HepG2 (cell line): ENCODE data around the gene SLCO6A1. TPM values are rescaled to one million over a fixed set of nuclear protein-coding genes. Genes with fewer than 3 reads are reported as not detected.

Experiments used
- ATAC-seq: fragments of 200-7000 bp; cut with Tn5 transposase; 3 replicates; pipeline ENCODE4 v1.9.1; 2020; ENCODE audit warnings: mild to moderate bottlenecking, moderate library complexity
- BruUV-seq: library from RNA; stranded (reverse); fragments of 400-500 nt; replicated peaks from 2 replicates; lab custom pipeline; 2021; lab: Mats Ljungman, UMichigan
- CTCF ChIA-PET: fragments of 300-600 bp; formaldehyde crosslinking; extraction: SDS; loops from one replicate; lab custom pipeline; 2021; ENCODE audit warnings: low total read pairs, inconsistent platforms, low intra/inter-chr PET ratio; lab: Yijun Ruan, JAX
- POLR2A ChIA-PET: fragments of 350-600 bp; sonication (Branson Sonifier 250); formaldehyde crosslinking; loops from one replicate; lab custom pipeline; 2020; ENCODE audit warnings: antibody characterized with exemption, inconsistent platforms; lab: Yijun Ruan, JAX
- DNase-seq: peaks from one replicate; pipeline ENCODE4 v3.0.0-alpha.2; 2015; ENCODE audit warnings: low spot score
- FAIRE-seq: peaks from 3 replicates; lab custom pipeline; 2011; peaks lifted over from hg19 to GRCh38; lab: Jason Lieb, UNC
- H2AFZ ChIP-seq: one replicate; pipeline ENCODE4 v1.6.1; 2011; ENCODE audit warnings: low read length, inconsistent platforms
- H3K27ac ChIP-seq: fragments of 300-600 bp; 3 replicates; pipeline ENCODE4 v1.8.0; 2011; ENCODE audit warnings: mixed run types, mild to moderate bottlenecking, mixed read lengths, low read length, inconsistent platforms; ENCODE audit not compliant: insufficient read depth; ENCODE audit errors: extremely low read length
- H3K27me3 ChIP-seq, 2 experiments: fragments of 200-600 bp in 1 of 2; 2 replicates in 1 of 2; 3 replicates in 1 of 2; pipeline versions ENCODE4 v1.6.0 to v1.8.0; 2011; ENCODE audit warnings: low read length in 2 of 2, mild to moderate bottlenecking in 2 of 2, moderate library complexity in 2 of 2, inconsistent platforms in 1 of 2; ENCODE audit not compliant: insufficient read depth in 2 of 2, control insufficient read depth in 1 of 2
- H3K36me3 ChIP-seq, 2 experiments: fragments of 200-600 bp in 1 of 2; replicated peaks in 1 of 2; 2 replicates in 1 of 2; 3 replicates in 1 of 2; pipeline versions ENCODE4 v1.5.1 to v1.8.0; 2011; ENCODE audit warnings: low read length in 2 of 2, inconsistent platforms in 1 of 2; ENCODE audit not compliant: insufficient read depth in 2 of 2, control insufficient read depth in 1 of 2
- H3K4me1 ChIP-seq: 2 replicates; pipeline ENCODE4 v1.5.1; 2012; ENCODE audit warnings: low read length, inconsistent platforms; ENCODE audit not compliant: insufficient read depth
- H3K4me2 ChIP-seq: 2 replicates; pipeline ENCODE4 v1.6.0; 2011; ENCODE audit warnings: low read depth, low read length, inconsistent platforms
- H3K4me3 ChIP-seq, 3 experiments: fragments of 200-600 bp in 1 of 3; sonication (generic), shearing (Covaris generic) in 1 of 3; replicated peaks in 1 of 3; 2 replicates each; pipeline ENCODE4 v1.5.1; 2011 to 2016; ENCODE audit warnings: low read length in 3 of 3, inconsistent platforms in 2 of 3, low read depth in 2 of 3, mild to moderate bottlenecking in 2 of 3, control low read depth in 1 of 3, mixed read lengths in 1 of 3; ENCODE audit not compliant: insufficient read depth in 1 of 3
- H3K79me2 ChIP-seq: one replicate; pipeline ENCODE4 v1.6.1; 2011; ENCODE audit warnings: low read length, inconsistent platforms; ENCODE audit not compliant: insufficient read depth
- H3K9ac ChIP-seq: 2 replicates; pipeline ENCODE4 v1.6.0; 2011; ENCODE audit warnings: mild to moderate bottlenecking, low read depth, low read length, inconsistent platforms; ENCODE audit not compliant: insufficient read depth
- H3K9me3 ChIP-seq: 2 replicates; pipeline ENCODE4 v1.5.1; 2012; ENCODE audit warnings: mild to moderate bottlenecking, low read length
- H4K20me1 ChIP-seq: 2 replicates; pipeline ENCODE4 v1.6.0; 2011; ENCODE audit warnings: inconsistent platforms, mild to moderate bottlenecking, low read length, moderate library complexity; ENCODE audit not compliant: insufficient read depth
- ARNT ChIP-seq: fragments of 450-650 bp; IDR thresholded peaks from 2 replicates; pipeline ENCODE4 v1.6.1; 2017
- ETV5 ChIP-seq: IDR thresholded peaks from 2 replicates; pipeline ENCODE4 v1.6.1; 2018; ENCODE audit warnings: missing biosample characterization, missing genetic modification reagents, inconsistent platforms, borderline replicate concordance
- EZH2 ChIP-seq: conservative IDR thresholded peaks from 2 replicates; pipeline ENCODE4 v1.6.1; 2012; ENCODE audit warnings: mild to moderate bottlenecking, low read depth, low read length, moderate library complexity
- SKI ChIP-seq: fragments of 450-650 bp; IDR thresholded peaks from one replicate; pipeline ENCODE4 v1.6.1; 2018; ENCODE audit warnings: mild to moderate bottlenecking; ENCODE audit not compliant: partially characterized antibody
- ZNF235 ChIP-seq: sonication (generic); formaldehyde crosslinking; IDR thresholded peaks from 2 replicates; pipeline ENCODE4 v1.8.1; 2023; ENCODE audit warnings: mild to moderate bottlenecking, missing genetic modification reagents, borderline replicate concordance
- in situ Hi-C: cut with HindIII; loops from 2 replicates; pipeline ENCODE4 v1.10.0; 2017; ENCODE audit warnings: low pct_unique_long_range_greater_than_20kb; ENCODE audit not compliant: extremely low pct_ligation_motif_present
- intact Hi-C: fragments of 100-400 bp; cut with micrococcal nuclease; formaldehyde crosslinking; loops from one replicate; pipeline ENCODE4 v1.10.0; 2022; ENCODE audit not compliant: unreplicated experiment
- polyA plus RNA-seq, 8 experiments: library from polyadenylated mRNA; depleted of rRNA in 3 of 8; stranded (reverse) in 7 of 8; unstranded in 1 of 8; fragments of >200 nt; fragmentation: Illumina TruSeq in 4 of 8; extraction: Trizol in 4 of 8; gene quantifications; 2 replicates each; pipeline versions ENCODE4 v1.2.1 to v1.2.3, GENCODE V29; 2011 to 2016; ENCODE audit warnings: low read depth in 4 of 8, missing spikeins in 1 of 8, mixed read lengths in 1 of 8; ENCODE audit not compliant: insufficient read depth in 1 of 8
- total RNA-seq, 5 experiments: library from RNA; depleted of rRNA; stranded (reverse); fragments of >200 nt; fragmentation: Illumina TruSeq; extraction: Trizol; gene quantifications; 2 replicates each; pipeline ENCODE4 v1.2.3, GENCODE V29; 2016; ENCODE audit warnings: low read depth in 1 of 5
- TF ChIP-seq, protein P1 (sequence below): sonication (generic); formaldehyde crosslinking; IDR thresholded peaks from 2 replicates; pipeline ENCODE4 v1.4.0; 2020; ENCODE audit warnings: missing genetic modification reagents, borderline replicate concordance

SLCO6A1 gene
- total and polyA plus RNA-seq, 2 of the 13 experiments (the other 11 are each of a cell fraction or from before 2014, with no cell fraction given) = 0.31 to 0.48 TPM

DNA sequence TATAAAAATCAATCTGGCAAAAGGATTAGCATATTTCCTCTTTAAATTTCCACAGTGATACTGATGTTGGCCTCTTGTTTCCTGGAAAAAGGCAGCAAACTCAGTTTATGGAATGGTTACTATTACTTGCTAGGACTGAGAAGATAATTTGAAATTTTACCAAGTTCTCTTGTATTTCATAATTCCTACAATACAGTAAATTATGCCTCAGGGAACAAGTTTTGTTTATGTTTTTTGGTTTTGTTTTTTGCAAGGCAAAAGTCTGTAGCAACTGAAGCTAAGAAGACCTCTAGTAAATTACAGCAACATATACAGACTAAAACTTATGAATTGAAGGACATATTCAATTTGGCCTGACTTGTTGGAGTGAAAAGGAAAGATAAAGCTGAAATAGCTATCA is 30.2 kb upstream of the SLCO6A1 start:
- no peak overlapping the region for H2AFZ ChIP-seq
- no peak overlapping the region for H3K9ac ChIP-seq
- no peak overlapping the region for H3K27ac ChIP-seq
- H3K27me3 ChIP-seq = no peaks in the 10 kb centered on the region; a peak in 1 of 5 replicates
- H3K9me3 ChIP-seq = no peaks in the 10 kb centered on the region
- DNase-seq (no peak), FAIRE-seq (no peak), ATAC-seq (no peak)
- POLR2A ChIA-PET = no interaction called here
- no peak overlapping the region for H3K4me2 ChIP-seq
- H3K4me3 ChIP-seq = no peak overlapping the region
- BruUV-seq = no TSS peak
- TF ChIP-seq ARNT (no peak), ZNF235 (CRISPR knock-in tag) (no peak)
- in situ Hi-C loops = no loop called here
- intact Hi-C loops = no loop called here
- no peaks in the 10 kb centered on the region for H3K36me3 ChIP-seq
- H3K79me2 ChIP-seq = no peaks in the 10 kb centered on the region
- peaks cover 6% of the 10 kb centered on the region; the same call in 1 of the 2 replicates for H3K4me1 ChIP-seq
- CTCF ChIA-PET = no interaction called here
- H4K20me1 ChIP-seq = no peaks in the 10 kb centered on the region

DNA sequence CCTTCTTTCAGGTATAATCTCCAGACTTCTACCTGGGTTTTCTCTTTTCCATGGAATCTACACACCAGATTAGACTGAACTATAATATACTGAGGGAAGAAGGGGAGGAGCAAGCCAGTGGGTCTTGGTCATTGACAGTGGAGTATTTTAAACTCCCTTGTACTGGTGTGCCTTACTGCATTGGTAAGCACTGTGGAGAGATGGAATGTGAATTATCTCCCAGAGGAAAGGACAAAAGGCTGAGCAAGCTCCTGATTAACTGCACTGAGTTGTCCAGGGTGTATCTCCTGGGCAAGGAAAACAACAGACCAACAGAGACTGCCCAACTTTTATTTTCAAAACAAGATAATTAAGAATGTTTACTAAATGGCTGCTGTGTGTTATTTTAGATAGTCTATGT is 29.8 kb upstream of the SLCO6A1 start:
- no peaks in the 10 kb centered on the region for H3K9me3 ChIP-seq
- peaks cover 6% of the 10 kb centered on the region; the same call in 1 of the 2 replicates for H3K4me1 ChIP-seq
- no peak overlapping the region for H3K4me2 ChIP-seq
- intact Hi-C loops = no loop called here
- CTCF ChIA-PET = no interaction called here
- no peak overlapping the region for H3K4me3 ChIP-seq
- H2AFZ ChIP-seq = no peak overlapping the region
- no peaks in the 10 kb centered on the region for H3K36me3 ChIP-seq
- TF ChIP-seq EZH2 (no peak), ETV5 (CRISPR knock-in tag) (no peak), SKI (no peak)
- TF ChIP-seq, protein P1, sequence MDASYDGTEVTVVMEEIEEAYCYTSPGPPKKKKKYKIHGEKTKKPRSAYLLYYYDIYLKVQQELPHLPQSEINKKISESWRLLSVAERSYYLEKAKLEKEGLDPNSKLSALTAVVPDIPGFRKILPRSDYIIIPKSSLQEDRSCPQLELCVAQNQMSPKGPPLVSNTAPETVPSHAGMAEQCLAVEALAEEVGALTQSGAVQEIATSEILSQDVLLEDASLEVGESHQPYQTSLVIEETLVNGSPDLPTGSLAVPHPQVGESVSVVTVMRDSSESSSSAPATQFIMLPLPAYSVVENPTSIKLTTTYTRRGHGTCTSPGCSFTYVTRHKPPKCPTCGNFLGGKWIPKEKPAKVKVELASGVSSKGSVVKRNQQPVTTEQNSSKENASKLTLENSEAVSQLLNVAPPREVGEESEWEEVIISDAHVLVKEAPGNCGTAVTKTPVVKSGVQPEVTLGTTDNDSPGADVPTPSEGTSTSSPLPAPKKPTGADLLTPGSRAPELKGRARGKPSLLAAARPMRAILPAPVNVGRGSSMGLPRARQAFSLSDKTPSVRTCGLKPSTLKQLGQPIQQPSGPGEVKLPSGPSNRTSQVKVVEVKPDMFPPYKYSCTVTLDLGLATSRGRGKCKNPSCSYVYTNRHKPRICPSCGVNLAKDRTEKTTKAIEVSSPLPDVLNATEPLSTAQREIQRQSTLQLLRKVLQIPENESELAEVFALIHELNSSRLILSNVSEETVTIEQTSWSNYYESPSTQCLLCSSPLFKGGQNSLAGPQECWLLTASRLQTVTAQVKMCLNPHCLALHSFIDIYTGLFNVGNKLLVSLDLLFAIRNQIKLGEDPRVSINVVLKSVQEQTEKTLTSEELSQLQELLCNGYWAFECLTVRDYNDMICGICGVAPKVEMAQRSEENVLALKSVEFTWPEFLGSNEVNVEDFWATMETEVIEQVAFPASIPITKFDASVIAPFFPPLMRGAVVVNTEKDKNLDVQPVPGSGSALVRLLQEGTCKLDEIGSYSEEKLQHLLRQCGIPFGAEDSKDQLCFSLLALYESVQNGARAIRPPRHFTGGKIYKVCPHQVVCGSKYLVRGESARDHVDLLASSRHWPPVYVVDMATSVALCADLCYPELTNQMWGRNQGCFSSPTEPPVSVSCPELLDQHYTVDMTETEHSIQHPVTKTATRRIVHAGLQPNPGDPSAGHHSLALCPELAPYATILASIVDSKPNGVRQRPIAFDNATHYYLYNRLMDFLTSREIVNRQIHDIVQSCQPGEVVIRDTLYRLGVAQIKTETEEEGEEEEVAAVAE (CRISPR knock-in tag) = no peak
- ATAC-seq (no peak), FAIRE-seq (no peak), DNase-seq (no peak)
- H3K9ac ChIP-seq = no peak overlapping the region
- H4K20me1 ChIP-seq = no peaks in the 10 kb centered on the region
- in situ Hi-C loops = no loop called here
- H3K27ac ChIP-seq = no peak overlapping the region
- H3K27me3 ChIP-seq = no peaks in the 10 kb centered on the region; a peak in 1 of 5 replicates
- BruUV-seq = no TSS peak
- H3K79me2 ChIP-seq = no peaks in the 10 kb centered on the region
- POLR2A ChIA-PET = no interaction called here
